GM04503 (cell line): ENCODE data around the gene ITPR2.

Experiments used
- DNase-seq: peaks from one replicate; pipeline ENCODE4 v3.0.0-alpha.2; 2012; ENCODE audit warnings: low read depth

The ITPR2 gene

DNA sequence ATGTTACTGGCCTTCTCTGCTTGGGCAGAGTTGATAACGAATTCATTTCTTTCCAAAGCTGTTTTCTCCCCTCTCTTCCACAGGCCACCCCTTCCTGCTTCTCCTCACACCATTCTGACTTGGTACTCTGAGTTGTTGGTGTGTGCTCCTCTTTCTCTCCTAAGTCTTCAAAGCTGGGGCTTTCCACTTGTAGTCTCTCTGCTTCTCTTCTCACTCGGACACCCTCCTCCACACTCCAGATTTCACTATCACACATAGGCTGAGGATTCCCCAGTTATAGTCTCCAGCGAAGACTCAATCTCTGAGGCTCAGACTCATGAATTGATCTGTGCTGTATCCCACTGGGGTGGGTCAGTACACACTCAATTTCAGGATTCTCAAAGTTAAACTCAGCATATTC, 436.6 kb downstream of the ITPR2 start:
- DNase-seq: no peak

DNA sequence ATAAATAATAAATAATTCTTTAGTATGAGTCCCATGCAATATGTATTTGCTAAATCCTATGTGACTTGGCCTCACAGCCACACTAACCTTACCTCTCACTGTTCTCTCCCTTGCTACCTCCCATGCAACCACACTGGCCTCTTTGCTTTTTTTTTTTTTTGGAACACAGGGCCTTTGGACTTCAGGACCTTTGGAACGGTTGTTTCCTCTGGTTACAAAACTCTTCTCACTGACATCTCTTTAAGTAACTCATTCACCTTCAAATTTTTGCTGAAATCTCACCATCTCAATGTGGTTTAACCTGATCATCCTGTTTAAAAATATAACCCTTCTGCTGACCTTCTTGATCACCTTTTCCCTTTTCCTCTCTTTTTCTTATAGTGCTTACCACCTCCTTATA, 443.7 kb downstream of the ITPR2 start:
- DNase-seq: no peak

DNA sequence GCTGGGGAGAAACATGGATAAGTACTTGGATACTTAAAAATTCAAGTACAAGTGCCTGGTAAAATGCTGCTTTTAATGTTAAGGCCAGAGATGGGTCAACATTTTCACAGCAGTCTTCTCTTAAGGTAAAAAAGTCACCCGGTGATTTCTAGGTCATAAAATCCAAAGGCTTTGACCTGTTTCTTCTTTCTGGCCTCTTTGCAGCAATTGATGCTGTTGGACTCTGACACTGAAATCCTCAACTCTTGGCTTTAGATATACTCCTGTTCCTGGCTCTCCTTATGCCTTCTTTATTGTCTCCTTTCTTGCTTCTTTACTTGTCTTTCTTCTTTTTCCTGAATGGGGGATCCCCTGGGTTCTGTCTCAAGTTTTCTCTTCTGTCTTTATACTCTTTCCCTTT, 448.5 kb downstream of the ITPR2 start:
- DNase-seq: no peak

DNA sequence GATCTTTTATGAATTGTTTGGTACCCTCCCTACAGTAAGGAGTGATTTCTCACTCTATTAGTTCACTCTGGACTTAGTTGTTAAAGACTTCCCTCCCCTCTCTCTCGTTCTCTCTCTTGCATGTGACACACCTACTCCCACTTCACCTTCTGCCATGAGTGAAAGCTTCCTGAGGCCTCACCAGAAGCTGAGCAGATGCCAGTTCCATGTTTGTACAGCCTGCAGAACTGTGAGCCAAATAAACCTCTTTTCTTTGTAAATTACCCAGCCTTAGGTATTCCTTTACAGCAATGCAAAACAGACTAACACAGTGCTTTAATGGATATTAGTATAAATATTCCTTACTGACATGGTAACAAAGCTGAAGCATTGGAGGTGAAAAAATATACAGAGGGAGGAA, 450.0 kb downstream of the ITPR2 start:
- no peak for DNase-seq

DNA sequence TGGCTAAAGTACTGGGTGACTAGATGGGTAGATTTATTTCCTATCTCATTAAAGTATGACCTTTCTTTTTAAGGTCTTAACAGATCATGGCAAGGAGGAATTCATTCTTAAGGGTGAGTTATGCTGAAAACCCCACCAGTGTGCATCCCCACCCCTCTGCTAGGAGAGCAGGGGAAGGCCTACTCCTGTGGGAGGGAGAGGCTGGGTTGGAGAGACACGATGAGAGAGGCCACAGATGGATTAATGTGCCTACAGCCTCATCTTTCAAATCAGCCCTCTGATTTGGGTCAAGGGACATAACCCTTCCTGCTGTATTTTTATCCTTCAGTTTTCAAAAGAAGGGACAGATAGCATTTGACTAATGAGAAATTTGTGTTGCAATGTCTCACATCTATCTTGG, 452.1 kb downstream of the ITPR2 start:
- DNase-seq: no peak

DNA sequence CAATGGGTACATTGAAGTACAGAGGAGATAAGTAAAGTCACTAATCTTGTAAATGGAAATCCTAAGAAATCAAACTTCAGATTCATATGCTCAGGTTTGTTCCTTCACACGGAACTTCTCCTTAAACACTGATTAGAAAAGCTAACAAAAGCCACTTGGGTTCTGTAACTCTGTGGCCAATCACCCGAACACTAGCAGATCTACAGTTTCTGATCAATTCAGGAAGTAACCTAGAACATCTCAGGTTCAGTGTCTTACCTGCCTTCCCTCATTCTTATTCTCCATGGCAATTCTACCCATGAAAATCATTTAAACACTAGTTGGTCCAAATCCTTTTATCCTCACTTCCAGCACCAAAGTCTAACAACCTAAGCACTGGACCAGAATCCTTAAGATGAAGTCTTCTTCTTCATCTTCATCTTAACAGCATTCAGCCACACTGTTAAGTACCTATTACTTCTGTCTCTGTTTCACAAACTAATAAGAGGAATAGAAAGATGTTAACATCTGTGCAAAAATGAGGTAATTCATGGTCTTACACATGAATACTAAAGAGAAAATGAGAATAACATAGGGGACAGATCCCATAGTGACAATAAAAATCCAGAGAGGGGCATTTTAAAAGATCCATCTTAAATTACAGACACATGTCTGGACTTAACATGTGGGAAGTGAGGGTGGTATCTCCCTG, 453.1 kb downstream of the ITPR2 start:
- DNase-seq: no peak

DNA sequence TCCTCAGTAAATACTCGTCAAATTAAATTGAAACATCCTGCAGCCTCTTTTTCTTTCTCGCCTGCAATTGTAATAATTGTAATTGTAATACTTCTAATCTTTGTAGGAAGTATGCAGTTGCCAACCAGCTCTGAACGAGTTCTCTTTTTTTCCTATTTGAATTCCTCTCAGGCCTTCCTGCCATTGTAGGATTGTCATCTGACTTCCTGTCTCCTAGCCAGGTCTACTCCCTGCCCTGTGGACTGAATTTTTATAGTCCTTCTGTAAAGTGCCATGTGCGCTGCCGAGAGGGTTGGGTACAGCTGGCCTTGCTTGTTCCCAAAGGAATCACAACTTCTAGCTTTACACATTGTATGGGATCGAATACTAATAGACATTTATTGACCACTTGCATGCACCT, 454.3 kb downstream of the ITPR2 start:
- no peak for DNase-seq

- DNase-seq: no peak
These were observed 457.9 kb downstream of the ITPR2 start for GRCh38 chr12:26374934-26375680.

DNA sequence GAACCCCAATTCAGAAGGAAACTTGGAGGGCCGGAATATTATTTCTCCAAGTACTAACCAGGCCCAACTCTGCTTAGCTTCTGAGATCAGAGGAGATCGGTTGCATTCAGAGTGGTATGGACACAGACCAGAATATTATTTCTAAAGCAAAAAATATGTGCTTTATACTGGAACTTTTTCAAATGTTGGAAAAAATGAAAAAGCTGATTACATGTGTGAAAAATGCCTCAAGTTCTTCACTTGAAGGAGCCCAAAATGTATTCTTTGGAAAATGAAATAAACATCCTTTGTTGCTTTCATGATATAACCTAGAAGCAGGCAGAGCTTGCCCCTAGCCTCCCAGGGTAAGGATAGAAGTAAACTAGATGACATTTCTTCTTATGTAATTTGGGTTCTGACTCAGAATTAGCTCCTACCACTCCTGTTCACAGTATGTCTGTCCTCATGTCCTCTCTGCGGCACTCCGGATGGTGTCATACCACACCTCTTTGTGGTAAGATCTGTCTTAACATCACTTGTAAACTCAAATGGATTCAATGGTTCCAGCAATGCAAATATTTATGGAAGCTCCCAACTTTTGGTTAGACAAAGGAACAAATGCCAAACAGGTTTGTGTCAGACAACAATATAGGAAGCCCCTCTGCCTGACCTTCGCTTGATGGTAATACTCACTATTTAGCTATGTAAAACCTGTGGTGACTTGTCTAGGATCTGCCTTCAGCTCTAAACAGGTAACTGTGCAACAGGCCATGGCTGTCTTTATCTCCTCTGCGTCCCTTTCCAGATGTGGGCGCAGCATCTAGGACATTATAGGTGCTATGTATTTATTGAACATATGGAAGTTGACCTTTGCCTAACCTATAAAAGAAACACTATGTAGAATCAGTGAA, 459.1 kb downstream of the ITPR2 start:
- DNase-seq: peak; percentile 26

DNA sequence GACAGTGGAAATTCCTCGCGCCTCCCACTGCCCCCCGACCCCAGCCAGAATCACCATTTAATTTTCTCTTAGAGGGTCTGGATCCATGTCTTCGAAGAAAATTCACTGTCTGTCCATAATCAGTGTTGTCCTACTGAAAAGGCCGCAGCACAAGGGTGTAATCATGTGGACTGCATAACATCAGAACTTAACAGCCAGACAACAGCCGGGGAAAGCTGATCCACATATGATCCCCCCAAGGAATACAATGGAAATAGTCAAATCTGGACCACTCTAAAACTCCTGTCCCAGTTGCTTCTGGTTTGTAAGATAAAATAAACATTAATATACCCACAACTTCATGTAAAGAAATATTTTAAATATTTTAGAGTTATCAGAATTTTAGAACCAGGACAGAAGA, 460.1 kb downstream of the ITPR2 start:
- DNase-seq: no peak

GRCh38 chr12:26370098-26370497, 462.9 kb downstream of the ITPR2 start:
- no peak for DNase-seq

- peak; percentile 40 for DNase-seq
These were observed 463.4 kb downstream of the ITPR2 start for GRCh38 chr12:26369588-26369987.

DNA sequence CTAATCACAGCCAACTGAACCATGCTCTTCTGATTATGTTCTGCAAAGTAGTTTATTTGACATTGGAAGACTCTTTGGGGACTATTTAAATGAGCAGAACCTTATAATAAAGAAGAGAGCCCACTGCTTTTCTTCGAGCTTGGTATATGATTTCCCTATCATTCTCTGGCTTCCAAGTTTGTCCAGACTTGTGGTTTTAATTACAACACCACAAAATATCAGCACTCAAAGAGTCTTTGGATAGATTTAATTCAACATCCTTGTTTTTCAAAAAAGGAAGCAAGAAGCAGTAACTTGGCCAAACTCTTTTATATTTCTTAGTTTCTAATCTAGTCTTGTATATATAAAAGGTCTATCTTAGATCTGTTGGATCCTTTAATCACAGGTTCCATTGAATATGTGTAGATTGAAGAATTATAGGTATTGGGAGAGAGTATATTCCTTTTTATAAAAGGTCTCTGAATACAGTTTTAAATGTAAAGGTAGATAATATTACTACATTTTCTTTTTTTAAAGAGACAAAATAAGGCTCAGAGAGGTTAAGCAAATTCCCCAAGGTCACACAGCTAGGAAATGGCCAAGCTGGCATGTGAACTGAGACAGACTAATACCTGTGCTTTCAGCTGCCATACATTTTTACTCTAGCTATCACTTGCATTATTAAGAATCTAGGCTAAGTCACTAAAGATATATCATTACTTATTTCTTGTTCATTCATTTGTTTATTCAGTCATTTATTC, 464.8 kb downstream of the ITPR2 start:
- no peak for DNase-seq

- DNase-seq: no peak
These were observed 471.0 kb downstream of the ITPR2 start for GRCh38 chr12:26361964-26362363.

DNA sequence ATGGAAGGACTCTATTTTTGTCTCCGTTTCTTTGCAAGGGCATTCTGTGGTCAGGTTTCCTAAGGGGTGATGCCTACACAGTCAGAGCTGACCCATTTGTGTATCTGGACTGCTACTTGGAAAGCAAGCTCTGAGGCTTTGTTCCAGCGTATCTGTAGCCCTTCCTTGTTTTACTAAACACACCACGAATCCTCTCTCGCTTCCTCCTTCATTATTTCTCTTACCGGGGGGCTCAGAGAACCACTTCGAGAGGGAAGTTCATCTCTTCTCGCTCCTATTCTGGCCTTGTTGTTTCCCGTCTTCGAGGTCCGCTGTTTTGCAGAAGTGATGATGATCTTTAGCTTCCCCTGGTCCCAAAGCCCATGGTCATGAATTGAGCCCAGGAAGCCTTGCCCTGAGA, 472.9 kb downstream of the ITPR2 start:
- no peak for DNase-seq

GRCh38 chr12:26359576-26359975, 473.4 kb downstream of the ITPR2 start:
- DNase-seq: no peak

DNA sequence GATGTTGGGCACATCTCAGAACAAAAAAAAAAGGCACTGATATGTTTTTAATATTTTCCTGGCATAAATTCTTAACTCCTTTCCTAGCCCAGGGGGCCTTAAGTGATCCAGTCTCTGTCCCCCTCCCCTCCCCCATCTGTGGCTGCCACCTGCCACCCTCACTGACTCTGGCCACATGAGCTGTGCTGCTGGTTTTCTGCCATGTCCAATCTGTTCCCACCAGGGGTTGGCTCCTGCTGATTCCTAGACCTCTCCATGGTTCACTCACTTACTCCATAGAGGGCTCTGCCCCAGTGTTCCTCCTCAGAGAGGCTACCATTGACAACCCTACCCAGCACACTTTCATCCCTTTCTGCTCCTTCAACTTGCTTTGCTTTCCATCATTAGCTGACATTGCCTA, 474.3 kb downstream of the ITPR2 start:
- DNase-seq: no peak

DNA sequence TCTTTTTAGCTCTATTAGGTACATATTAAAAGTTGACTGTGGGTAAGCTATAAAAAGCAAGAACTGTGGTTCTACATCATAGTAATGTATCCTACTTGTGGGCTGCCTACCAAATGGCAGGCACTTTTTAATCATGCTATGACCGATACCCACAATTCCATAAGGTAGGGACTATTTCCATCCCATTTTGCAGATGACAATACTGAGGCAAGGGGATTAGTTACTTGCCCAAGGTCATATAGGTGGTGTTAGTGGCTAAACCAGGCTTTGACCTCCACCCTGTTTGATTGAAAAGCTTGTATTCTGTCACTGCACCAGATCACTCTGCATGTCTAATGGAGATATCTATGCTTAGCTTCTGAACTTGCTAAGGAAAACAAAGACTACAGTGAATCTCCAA, 485.7 kb downstream of the ITPR2 start:
- DNase-seq: no peak

- no peak for DNase-seq
These were observed 486.3 kb downstream of the ITPR2 start for GRCh38 chr12:26346736-26347135.

DNA sequence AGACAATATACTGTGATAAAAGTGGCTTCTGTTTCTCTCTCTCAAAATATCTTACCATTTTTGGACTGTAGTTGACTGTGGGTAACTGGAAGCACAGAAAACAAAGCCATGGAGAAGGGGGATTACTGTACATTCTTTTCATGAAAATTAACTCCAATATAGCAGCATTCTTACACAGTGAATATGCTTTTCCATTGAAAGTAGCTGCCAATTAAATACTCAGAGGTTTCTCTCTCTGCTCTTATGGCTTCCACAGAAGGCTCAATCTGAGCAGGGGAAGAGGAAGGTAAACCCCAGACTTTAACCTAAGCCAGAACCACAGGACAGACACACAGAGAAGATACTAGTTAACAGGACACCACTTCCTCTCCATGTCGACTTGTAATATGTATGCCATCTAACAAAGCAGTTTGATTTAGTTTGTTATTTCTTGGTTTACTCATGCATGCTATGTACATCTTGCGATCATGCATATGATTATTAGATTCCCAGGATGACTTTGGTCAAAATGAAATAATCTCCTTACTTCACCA, 487.5 kb downstream of the ITPR2 start:
- DNase-seq: no peak

GRCh38 chr12:26341491-26341890, 491.5 kb downstream of the ITPR2 start:
- DNase-seq: no peak

- DNase-seq: no peak
These were observed 492.3 kb downstream of the ITPR2 start for GRCh38 chr12:26340649-26341048.
